ENCODE results near the gene ANKLE2. TPM values are rescaled to one million over a fixed set of nuclear protein-coding genes. Genes with fewer than 3 reads are reported as not detected.
A peak's percentile ranks its signal among the peaks of the same experiment; 100 is the strongest.
"Not testable (repeated sequence)": the region's sequence is repeated elsewhere in the genome, so short reads cannot be mapped to it uniquely, and the experiment has no call there.

ANKLE2 gene
- total RNA-seq (2014; rRNA removed; shearing (Covaris generic)): 42.9 and 45.8 TPM in 2 replicates

- peak; percentile 78 for DNase-seq (ENCODE audit: low read depth)
Observed at GRCh38 chr12:132761032-132761920, at the start of gene ANKLE2. Gene ANKLE2 (minus strand): TSS chr12:132761832. CDS start chr12:132761798, 34 bp downstream.

GRCh38 chr12:132809391-132809790 lies 47.8 kb upstream of the ANKLE2 start:
- DNase-seq (ENCODE audit: low read depth): peak; percentile 19

GRCh38 chr12:132807295-132808092 lies 45.9 kb upstream of the ANKLE2 start:
- DNase-seq (ENCODE audit: low read depth): no peak

GRCh38 chr12:132806857-132807256 lies 45.2 kb upstream of the ANKLE2 start:
- no peak for DNase-seq (ENCODE audit: low read depth)

- DNase-seq (ENCODE audit: low read depth): no peak
Observed at GRCh38 chr12:132804426-132804861, 42.8 kb upstream of the ANKLE2 start.

- DNase-seq (ENCODE audit: low read depth): no peak
Observed at GRCh38 chr12:132803888-132804287, 42.3 kb upstream of the ANKLE2 start.

- DNase-seq (ENCODE audit: low read depth): no peak
Observed at GRCh38 chr12:132803125-132803524, 41.5 kb upstream of the ANKLE2 start.

- no peak for DNase-seq (ENCODE audit: low read depth)
Observed at GRCh38 chr12:132801741-132802140, 40.1 kb upstream of the ANKLE2 start.

- DNase-seq (ENCODE audit: low read depth): no peak
Observed at GRCh38 chr12:132798836-132799235, 37.2 kb upstream of the ANKLE2 start.

GRCh38 chr12:132797820-132798570 lies 36.4 kb upstream of the ANKLE2 start:
- DNase-seq (ENCODE audit: low read depth): no peak

GRCh38 chr12:132795847-132796246 lies 34.2 kb upstream of the ANKLE2 start:
- no peak for DNase-seq (ENCODE audit: low read depth)

GRCh38 chr12:132791940-132792339 lies 30.3 kb upstream of the ANKLE2 start:
- DNase-seq (ENCODE audit: low read depth): not testable (repeated sequence)

GRCh38 chr12:132789099-132789471 lies 27.5 kb upstream of the ANKLE2 start:
- DNase-seq (ENCODE audit: low read depth): no peak

GRCh38 chr12:132788375-132789098 lies 26.9 kb upstream of the ANKLE2 start:
- DNase-seq (ENCODE audit: low read depth): no peak

GRCh38 chr12:132787877-132788276 lies 26.2 kb upstream of the ANKLE2 start:
- DNase-seq (ENCODE audit: low read depth): no peak

- DNase-seq (ENCODE audit: low read depth): no peak
Observed at GRCh38 chr12:132786192-132786591, 24.6 kb upstream of the ANKLE2 start.

GRCh38 chr12:132784580-132784979 lies 22.9 kb upstream of the ANKLE2 start:
- DNase-seq (ENCODE audit: low read depth): no peak

- peak; percentile 56 for DNase-seq (ENCODE audit: low read depth)
Observed at GRCh38 chr12:132783917-132784531, 22.4 kb upstream of the ANKLE2 start.

- DNase-seq (ENCODE audit: low read depth): no peak
Observed at GRCh38 chr12:132781938-132782337, 20.3 kb upstream of the ANKLE2 start.

- DNase-seq (ENCODE audit: low read depth): no peak
Observed at GRCh38 chr12:132779781-132780353, 18.2 kb upstream of the ANKLE2 start.
